Non-pigmented ciliary epithelial cell (primary cell): ENCODE data around the gene C4orf50.
"Not testable (repeated sequence)": the region's sequence is repeated elsewhere in the genome, so short reads cannot be mapped to it uniquely, and the experiment has no call there.

Experiments used
- DNase-seq: peaks from one replicate; pipeline ENCODE4 v3.0.0-alpha.2; 2010; ENCODE audit warnings: low read depth

Gene C4orf50

DNA sequence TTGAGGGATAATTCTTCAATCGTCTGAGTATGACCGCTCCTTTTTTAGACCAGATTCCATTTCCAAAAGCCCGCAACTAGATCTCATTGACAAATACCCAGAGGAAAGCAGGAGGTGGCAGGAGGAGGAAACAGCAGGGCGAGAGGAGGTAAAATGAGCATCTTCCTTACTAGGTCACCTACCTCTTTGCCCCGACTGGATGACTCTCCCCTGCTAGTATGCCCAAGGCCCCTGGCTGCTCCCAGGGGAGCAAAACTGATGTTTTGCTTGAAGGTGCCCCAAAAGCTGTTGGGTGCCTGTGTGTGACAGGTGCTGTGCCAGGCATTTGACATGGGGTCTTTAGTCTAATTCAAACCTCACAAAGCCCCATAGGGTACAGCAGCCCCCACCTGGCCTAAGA, 48.9 kb downstream of the C4orf50 start:
- no peak for DNase-seq

DNA sequence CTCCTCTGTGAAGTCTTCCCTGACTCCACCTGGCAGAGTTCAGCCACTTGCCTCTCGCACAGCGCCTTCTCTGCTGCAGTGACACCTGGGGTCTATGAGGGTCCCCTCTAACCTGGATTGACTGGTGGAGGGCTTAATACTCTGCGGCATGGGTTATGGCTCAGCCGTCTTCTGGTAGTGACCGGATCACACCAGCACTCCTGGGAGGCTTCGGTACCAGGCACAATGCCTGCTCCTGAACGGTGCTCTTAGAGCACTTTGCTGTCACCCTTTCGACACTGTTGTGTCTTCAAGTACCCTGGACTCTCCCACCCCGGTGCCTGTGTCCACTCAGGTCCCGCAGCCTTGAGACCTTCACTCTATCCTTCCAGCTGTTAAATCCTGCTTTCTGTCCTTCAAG, 50.0 kb downstream of the C4orf50 start:
- DNase-seq, result no peak

DNA sequence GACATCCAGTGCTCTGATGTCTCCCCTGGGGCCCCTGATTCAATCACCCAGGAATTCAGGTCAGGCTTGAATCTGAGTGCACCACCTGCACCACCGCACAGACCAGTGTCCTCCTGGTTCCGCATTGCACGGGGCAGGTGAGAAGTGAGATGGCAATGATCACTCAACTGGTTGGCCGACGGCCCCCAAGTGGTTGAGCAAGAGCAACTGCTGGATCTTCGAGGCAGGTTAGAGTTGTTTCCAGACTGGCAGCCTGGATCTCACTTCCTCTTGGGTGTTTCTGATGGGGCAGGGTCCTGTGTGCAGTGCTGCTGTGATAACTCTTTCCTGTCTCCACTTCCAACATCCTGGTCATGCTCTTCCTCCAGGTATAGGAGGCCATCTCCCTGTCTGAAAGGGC, 50.4 kb downstream of the C4orf50 start:
- DNase-seq, result no peak

DNA sequence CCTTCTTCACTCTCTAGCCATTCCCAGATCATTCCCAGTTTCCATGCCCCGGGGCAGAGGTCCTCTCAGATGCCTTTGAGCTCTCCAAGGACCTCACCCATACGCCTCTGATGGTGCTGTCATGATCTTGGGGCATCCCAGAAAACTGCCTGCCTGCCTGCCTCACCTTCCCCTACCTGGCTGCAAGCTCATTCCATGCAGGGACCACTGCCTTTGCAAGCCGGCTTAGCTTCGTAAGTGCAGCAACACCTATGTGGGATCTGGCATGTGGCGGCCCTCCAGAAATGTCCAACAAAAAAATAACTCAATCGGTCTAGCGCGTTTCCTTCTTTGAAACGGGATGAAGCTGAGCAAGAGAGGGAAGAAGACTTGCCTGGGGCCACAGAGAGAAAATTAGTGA, 53.0 kb downstream of the C4orf50 start:
- no peak for DNase-seq

DNA sequence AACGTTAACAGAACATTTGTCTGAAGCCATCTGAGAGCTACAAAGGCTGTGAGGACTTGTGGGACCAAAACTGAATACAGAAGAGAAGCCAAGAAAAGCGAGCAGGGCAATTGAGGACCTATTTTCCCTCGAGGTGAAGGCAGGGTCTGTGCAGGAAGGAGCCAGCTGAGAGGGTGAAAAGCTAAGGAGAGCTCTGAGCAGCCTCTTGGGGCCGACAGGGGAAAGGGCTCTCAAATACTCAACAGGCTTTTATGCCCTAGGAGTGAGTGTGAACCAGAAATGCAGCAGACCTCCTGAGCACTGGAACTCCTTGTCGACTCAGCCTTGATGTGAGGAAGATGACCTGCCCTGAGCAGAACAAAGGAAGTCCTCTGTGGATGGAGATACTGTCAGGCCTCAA, 54.2 kb downstream of the C4orf50 start:
- DNase-seq, result no peak

DNA sequence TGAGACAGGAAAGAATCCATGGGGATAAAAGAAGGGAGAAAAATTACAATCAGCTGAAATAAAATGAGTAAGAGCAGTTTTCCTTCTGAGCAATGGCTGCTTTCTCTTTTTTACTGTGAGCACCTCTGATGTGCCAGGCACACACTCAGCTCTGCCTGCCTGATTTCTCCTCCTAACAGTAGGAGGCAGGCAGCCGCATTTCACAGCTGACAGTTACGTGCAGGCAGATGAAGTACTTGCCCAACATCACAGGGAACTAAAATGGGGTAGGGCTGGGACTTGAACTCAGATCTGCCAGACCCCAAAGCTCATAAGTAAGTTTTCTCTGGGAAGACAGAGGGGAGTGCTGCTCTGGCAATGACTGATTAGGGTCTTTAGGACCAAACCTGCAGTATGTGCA, 54.6 kb downstream of the C4orf50 start:
- DNase-seq, result no peak

DNA sequence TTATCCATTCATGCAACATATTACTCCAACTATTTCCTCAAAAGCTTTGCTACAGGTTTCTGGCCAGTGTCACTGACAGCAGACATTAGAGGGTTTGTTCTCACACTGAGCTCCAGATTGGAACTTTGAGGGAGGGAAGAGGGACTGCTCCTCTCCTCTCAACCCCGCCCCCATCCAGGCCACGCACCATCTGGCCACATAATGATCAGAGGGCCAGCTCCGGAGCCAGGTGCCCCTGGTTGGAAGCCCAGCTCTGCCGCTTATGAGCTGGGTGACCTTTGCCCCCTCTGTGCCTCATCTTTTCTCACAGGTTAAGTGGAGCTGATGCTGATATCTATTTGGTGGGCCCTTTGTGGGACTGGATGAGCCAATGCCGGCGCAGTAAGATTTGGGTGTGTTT, 55.8 kb downstream of the C4orf50 start:
- no peak for DNase-seq

DNA sequence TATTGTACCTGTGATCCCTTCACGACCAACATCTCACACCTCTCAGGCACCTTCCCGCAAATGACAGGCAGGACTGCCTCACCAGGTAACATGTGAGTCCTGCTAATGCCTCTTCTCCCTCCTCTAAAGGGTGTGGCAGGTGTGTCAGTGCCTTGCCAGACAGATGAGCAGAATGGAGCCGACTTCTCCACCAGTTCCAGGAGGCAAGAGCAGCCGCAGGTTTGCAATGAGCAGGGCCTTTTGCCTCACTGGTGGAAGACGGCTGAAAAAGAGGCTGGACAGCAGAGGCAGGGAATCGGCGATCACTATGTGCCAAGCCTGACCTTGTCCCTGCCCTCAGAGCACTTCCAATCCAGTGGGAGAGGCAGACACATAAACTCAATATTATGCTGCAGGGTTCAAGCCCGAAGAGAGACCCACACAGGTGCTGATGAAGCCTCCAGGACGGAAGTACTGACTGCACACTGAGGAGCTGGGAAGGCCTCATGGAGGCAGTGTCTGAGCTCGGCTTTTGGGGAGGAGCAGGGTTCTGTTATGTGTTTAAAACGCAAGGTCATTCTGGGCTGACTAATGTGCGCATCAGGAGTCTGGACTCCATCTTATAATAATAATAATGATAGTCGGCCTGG, 57.9 kb downstream of the C4orf50 start:
- no peak for DNase-seq

DNA sequence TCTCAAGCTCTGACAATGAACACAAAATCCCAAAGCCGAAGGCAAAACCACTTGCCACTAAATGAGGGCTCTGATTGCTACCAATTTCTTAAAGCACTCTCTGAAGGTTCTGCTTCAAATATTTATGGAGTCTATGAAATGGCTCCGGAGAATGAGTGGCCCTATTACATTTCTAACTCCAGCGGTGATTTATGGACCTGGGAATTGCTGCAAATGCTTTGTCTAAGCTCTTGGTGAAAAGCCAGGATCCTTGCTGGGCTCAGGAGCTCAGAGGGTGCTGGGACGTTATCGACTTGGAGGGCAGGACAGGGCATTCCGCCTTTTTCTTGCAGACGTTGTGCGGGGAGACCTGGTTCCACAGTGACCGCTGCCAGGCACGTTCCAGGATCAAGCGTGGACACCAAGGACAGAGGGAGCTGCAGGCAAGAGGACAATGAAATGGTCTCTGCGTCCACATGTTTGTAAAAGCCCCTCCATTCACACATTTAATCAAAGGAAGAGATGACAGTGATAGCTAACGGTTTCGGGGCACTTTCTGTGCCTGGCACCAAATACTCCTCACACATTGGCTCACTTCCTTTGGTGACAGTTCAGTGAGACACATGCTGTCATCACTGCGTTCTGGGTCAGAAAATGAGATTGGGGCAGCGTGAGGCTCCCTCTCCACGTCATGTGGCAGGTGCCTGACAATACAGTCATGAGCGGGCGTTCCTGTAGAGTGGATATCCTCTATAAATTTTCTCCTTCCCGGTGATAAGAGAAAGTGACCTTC, 58.8 kb downstream of the C4orf50 start:
- no peak for DNase-seq

DNA sequence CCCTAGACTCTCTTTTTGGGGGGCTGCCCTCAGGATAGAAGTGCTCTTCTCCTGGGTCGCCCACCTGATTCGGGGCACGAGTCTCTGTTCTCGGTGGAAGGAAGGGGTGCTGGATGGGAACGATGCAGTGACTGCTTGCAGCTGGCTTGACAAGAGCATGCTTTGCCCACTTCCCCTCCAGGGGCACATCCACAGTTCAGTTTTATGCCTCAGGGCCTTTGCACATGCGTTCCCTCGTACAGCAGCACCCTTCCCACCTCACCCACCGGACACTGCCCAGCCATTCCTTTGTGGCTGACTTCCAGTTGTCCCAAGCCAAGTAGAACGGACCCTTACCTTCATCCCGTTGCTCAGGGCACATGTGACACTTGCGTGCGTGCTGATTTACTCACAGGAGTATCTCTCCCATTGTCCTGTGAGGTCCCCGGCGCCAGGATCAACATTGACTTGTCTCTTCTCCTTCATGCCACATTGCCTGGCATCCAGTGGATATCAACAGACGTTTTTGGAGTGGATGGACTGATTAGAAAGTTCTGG, 60.0 kb downstream of the C4orf50 start:
- no peak for DNase-seq

DNA sequence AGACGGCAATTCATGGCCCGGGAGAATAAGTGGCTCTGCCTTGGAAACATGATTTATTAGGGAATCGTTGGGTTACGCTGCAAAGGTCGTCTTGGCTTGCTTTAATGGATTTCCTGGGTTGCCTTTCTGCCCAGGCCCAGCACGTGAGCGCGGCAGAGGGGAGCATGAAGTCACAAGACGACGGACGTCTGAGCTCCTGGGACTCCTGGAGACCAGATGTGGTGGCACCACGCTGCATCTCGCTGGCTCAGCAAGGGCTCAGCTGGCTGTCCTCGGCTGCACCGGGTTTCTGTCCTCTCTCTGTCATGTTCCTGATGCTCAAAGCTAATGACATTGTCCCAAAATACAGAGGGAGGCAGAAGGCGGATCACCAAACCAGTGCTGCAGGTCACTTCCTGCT, 61.2 kb downstream of the C4orf50 start:
- DNase-seq, result no peak

DNA sequence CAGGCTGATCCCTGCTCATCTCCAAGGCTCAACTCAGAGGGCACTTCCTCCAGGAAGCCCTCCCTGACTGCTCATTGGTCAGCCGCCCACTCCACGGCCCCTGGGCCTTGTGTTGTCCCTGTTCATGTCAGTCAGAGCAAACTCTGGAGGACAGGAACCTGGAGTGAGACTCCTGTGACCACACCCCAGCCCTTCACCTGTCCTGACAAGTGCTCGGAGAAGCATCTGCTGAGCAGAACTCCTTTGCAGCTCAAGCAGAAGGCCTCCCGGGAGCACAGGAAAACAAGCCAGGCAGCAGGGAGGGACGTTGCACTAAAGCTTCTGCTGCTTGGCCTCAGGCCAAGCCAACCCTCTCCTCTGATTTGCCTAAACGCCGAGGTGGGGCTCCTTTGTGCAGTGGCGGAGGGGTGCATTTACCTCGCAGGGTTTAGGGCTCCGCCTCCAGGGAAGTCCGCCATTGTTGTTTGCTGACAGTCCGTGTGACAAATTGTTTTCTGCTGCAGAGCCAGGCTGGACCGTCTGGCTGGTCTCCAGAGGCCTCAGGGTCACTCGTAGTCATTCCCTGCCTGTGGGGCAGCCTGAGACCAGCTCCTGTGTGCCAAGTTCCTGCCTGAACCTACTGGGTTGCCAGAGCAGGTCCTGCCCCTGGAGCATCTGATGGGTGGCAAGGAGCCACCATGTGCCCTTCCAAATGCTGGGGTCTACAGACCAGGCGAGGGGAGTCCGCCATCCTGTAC, 61.8 kb downstream of the C4orf50 start:
- DNase-seq, result no peak

DNA sequence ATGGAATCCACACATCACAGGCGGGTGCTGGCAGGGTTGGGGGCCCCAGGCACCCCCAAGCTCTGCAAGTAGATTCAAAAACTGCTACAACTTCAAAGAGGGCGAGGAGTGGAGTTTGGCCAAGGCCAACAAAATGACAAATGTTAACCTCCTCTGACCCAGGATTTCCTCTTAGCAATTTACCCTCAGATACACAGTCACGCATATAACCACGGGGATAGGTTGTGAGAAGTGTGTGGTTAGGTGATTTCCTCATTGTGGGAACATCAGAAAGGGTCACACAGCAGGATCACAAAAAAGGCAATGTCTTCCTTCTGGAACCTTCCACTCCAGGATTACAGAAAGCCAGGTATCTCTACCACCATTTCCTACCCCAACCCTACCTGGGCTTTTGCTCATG, 62.4 kb downstream of the C4orf50 start:
- DNase-seq, result no peak

DNA sequence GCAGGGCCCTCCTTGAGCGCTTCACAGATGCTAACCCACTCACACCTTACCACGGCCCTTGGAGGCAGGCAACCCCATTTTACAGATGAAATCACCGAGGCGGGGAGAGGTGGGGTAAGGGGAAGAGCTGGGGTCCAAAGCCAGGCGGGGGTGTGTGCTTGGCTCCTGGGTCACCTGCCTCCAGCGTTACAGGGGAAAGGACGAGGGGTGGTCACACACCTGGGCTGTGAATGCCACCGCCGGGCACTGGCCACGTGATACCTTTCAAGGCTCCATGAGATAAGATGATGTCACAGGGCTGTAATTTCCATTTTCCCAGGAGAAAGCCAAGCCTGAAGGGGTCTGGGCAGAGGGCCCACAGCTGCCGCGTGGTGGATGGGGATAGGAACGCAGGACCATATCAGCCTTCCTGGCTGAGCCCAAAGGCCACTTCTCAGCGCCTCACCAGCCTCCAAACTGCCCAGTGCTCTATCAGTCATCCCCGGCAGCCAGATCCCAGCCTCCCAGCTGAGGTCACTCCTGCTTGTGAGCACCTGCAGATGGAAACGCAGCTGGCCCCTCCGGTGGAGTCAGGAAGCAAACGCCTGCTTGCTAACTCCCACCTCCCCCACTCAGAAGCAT, 62.9 kb downstream of the C4orf50 start:
- DNase-seq, result no peak

DNA sequence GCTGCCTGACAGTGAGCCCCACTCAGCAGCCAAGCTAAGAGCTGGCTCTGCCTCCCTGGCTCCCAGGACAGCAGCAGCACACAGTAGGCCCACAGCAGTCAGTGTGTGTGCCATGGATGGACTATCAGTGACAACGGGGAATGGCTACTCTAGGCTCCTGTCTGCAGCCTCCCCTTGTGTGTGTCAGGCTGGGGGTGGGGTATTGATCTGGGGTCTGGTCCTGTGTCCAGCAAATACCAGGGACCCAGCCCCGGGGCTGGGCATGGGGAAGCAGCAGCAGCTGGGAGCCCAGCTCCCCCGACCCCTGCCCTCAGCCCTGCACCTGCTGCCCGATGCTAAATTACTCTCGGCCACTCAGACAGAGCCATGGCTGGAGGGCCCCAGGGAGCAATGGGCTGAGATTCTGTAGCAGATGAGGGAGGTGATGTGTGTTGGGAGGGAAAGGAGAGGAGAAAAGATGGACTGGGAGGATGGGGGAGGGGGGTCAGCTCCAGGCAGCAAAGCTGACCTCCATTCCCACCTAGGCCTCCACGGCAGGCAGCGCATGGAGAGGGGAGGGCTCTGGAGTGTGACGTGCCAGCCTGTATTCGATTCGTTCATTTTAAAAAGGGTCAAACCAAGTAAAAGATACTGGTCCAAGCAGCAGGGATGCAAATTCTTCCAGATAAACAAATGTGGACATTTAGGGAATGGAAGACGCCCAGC, 64.0 kb downstream of the C4orf50 start:
- DNase-seq, result no peak

DNA sequence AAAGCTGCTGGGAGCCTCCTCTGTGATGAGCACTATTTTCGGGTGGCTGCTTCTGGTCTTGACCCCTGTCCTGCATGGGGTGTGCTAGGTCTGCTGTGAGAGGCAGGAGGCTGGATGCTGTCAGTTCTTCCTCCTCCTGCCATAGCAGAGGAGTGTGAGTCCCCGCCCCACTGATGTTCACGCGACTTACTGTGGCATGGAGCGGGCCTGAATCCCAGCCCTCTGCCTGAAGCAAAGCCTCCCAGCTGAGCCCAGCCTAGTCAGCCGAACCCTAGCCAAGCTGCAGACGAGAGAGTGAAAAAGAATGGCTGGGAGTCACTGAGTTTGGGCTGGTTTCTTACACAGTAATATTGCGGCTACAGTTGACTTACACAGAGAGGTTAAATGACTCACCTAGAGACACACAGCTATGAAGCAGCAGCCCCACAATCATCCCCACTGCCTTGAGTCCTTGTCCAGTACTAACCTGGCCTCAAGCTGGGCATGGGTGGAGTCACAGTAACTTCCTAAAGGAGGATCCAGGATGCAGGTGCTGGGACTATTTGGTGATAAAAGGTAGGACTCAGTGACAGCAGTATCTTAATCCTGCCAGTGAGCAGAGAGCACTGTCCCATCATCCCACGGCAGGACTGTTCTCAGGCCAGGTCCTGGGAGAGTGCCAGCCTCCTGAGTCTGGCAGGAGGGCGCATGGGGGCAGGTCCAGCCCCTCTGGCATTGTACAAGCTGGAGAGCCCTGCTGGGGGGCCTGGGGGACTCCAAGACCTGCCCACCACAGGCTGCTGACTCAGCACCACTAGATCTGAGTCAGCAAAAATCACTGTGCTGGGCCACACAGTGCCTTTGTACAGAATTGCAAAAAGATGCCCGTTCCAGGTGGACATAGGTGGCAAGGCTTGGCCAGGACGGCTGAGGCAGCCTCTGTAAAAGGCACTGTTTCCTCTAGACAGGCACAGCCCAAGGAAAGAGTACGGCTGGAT, 65.0 kb downstream of the C4orf50 start:
- DNase-seq, result no peak

DNA sequence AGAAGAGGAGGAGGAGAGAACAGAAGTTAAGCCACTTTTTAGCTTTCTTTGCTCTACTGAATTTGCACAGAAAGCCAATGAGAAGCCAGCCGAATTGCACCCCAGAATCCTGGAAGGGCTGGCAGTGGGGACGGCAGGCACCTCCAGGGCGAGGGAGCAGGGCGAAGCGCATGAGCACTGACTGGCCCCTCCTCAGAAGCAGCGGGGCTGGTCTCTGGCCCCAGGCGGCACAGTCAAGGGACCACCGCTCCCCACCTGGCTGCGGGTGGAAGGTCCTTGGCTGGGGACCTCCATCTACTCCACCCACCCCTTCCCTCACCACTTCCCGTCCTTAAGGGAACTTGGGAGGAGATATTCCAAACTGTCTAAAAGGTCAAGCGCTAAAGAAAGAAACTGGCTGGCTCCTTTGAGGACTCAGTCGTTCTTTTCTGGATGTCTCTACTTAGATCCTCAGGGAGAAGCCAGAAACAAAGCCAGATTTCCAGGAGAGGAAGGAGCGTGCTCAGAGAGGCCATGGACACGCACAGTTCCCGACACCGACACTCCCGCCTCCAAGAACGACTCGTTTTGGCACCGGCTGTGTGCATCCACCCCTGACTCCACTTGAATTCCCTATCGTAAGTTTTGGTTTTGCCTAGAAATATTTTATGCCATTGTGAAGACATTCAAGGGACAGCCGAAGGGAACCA, 65.8 kb downstream of the C4orf50 start:
- no peak for DNase-seq

DNA sequence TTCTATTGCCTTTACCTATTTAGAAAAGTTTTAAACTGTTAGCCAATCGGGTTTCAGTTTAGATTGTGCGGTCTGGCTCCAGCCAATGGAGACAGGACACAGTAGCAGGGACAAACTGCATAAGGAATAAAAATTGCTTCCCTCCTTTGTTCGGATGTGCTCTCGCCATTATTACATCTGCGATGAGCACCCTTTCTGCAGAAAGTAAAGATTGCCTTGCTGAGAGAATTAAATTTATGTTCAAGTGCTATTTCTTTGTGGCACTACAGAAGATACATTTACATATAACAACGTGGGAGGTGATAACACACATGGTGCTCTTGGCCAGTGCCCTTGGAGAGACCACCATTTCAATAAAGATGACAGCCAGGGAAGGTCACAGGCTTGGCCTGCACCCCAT, 71.6 kb downstream of the C4orf50 start:
- DNase-seq, result not testable (repeated sequence)

DNA sequence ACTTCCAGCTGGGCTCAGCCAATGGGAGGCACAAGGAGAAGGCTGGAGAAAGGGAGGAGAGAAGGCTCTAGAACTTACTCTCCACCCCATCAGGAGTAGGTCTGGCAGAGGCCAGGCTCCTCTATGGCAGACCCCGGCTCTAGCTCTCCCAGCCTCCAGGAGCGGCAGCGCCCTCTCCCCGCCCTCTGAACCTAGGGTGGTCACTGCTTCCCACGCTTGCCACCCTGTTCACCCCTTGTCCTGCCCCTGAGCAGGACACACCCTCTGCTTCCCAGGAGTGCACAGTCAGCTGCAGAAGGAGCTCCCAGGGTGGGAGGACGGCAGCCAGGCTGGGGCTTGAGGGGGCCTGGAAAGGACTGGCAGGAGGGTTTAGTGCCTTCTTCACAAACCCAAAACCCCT, 72.3 kb downstream of the C4orf50 start:
- no peak for DNase-seq

DNA sequence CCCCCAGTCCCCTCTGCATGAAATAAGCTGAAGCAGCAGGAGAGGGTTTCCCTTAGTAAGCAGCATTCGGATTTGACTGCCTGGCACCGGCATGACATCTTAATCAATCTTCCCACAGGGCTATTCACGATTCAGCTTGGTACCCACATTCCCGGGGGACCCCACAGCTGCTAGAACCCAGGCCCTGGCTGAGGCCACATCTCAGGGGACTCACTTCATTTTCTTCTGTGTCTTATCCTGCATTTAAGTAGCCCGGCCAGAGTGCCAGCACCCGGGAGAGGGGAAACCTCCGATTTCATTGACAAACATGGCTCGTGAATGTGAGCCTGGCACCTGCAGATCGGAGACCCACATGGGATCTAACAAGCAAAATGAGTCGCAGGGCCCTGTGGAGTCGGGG, 73.1 kb downstream of the C4orf50 start:
- DNase-seq, result no peak
